ENCODE results near the gene LMO2. TPM values are rescaled to one million over a fixed set of nuclear protein-coding genes. Genes with fewer than 3 reads are reported as not detected.

Gene LMO2
- total and polyA plus RNA-seq, 4 donors: 1.5 to 81.9 (median 6.0) TPM

- no peak for TF ChIP-seq ZBTB33 (IDR thresholded peaks at IDR 0.05)
- TF ChIP-seq SP1 (IDR thresholded peaks at IDR 0.05): no peak
Measured at GRCh38 chr11:33889296-33889695, 2.6 kb downstream of the LMO2 start (continued).

- H3K9ac ChIP-seq (ENCODE audit: low read depth in 1 of 2, low read length in 2 of 2): no peak overlapping the region
- WGBS: 94% methylated on average over 5 of the region's 5 CpGs
- TF ChIP-seq ATF3 (IDR thresholded peaks at IDR 0.05) (no peak), HNF4G (IDR thresholded peaks at IDR 0.05) (no peak), MAX (IDR thresholded peaks at IDR 0.05) (no peak), HNF4A (conservative IDR thresholded peaks at IDR 0.05) (no peak), FOXA2 (IDR thresholded peaks at IDR 0.05) (no peak), SP1 (IDR thresholded peaks at IDR 0.05) (no peak), REST (IDR thresholded peaks at IDR 0.05) (no peak), GABPA (IDR thresholded peaks at IDR 0.05 in 1 of 2, conservative IDR thresholded peaks at IDR 0.05 in 1 of 2) (no peak), YY1 (IDR thresholded peaks at IDR 0.05) (no peak), ZBTB33 (IDR thresholded peaks at IDR 0.05) (no peak), TAF1 (conservative IDR thresholded peaks at IDR 0.05) (no peak), EGR1 (IDR thresholded peaks at IDR 0.05; ENCODE audit: low read depth in 2 of 2) (no peak), RAD21 (IDR thresholded peaks at IDR 0.05) (no peak), JUND (IDR thresholded peaks at IDR 0.05) (no peak), RXRA (IDR thresholded peaks at IDR 0.05) (no peak)
Measured at GRCh38 chr11:33887886-33888285, 4.0 kb downstream of the LMO2 start.

More at GRCh38 chr11:33887886-33888285, 4.0 kb downstream of the LMO2 start:
- H3K9me3 ChIP-seq (ENCODE audit: control insufficient read depth in 4 of 4, low read length in 3 of 4): no peaks in the 10 kb centered on the region
- H3K4me3 ChIP-seq (ENCODE audit: low read depth in 1 of 3, low read length in 3 of 3): no peak overlapping the region
- H3K36me3 ChIP-seq (ENCODE audit: control insufficient read depth in 4 of 4, insufficient read depth in 3 of 4, low read depth in 1 of 4, low read length in 3 of 4): no peaks in the 10 kb centered on the region
- no peaks in the 10 kb centered on the region for H3K4me1 ChIP-seq (ENCODE audit: control insufficient read depth in 4 of 4, insufficient read depth in 4 of 4, low read length in 3 of 4)
- H3K27me3 ChIP-seq (ENCODE audit: control insufficient read depth in 4 of 4, insufficient read depth in 4 of 4, low read length in 3 of 4): no peaks in the 10 kb centered on the region
- no peak for DNase-seq (ENCODE audit: low spot score)
- H3K27ac ChIP-seq (ENCODE audit: low read depth in 1 of 2, low read length in 2 of 2): no peak overlapping the region

Measured in liver (tissue), 9 donors.